Chondrocyte (in vitro differentiated cells): Measurements from ENCODE around the gene WWOX. TPM values are rescaled to one million over a fixed set of nuclear protein-coding genes. Genes with fewer than 3 reads are reported as not detected.

ENCODE experiments used
- DNase-seq: peaks from one replicate; pipeline ENCODE4 v3.0.0; 2021; ENCODE audit warnings: mixed read lengths, low spot score
- H3K27ac Mint-ChIP-seq: one replicate; pipeline ENCODE4 v1.8.0; 2021; ENCODE audit warnings: mild to moderate bottlenecking, moderate library complexity, mixed read lengths; ENCODE audit not compliant: unreplicated experiment
- H3K27me3 Mint-ChIP-seq: 2 replicates; pipeline ENCODE4 v1.8.0; 2021; ENCODE audit warnings: low read depth, mixed read lengths
- H3K36me3 Mint-ChIP-seq: 2 replicates; pipeline ENCODE4 v1.8.0; 2021; ENCODE audit warnings: low read depth, mixed read lengths
- H3K4me1 Mint-ChIP-seq: 2 replicates; pipeline ENCODE4 v1.8.0; 2021; ENCODE audit warnings: low read depth, mild to moderate bottlenecking, mixed read lengths
- H3K4me3 Mint-ChIP-seq: one replicate; pipeline ENCODE4 v1.8.0; 2021; ENCODE audit warnings: mild to moderate bottlenecking, moderate library complexity, mixed read lengths; ENCODE audit not compliant: unreplicated experiment
- H3K9me3 Mint-ChIP-seq: 2 replicates; pipeline ENCODE4 v1.8.0; 2021; ENCODE audit warnings: low read depth, mixed read lengths
- total RNA-seq: library from RNA; stranded (reverse); gene quantifications from 3 replicates; pipeline ENCODE4 v1.2.1, GENCODE V29; 2021
- TF ChIP-seq, protein P1 (sequence below): fragments of 200-600 bp; sonication (generic); IDR thresholded peaks from 2 replicates; pipeline ENCODE4 v1.5.0; 2021; ENCODE audit warnings: antibody characterized with exemption, mild to moderate bottlenecking, moderate library complexity

WWOX gene
- total RNA-seq, 1 donor from 2014 or later = 12.1 TPM

DNA sequence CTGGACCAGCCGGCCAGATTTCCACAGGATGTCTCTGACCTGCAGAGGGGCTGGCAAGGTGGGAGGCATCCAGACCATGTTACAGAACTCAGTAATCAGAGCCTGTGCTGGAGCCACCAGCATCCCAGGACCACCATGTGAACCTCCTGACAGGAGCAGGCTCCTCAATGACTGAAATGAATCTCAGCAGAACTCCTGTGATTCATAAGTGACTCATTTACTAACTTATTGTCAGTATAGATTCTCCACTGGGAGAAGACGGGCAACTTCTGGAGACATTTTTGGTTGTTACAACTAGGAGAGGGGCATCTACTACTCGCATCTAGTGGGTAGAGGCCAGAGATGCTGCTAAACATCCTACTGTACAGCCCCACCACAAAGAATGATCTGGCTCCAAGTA is 3.1 kb upstream of the WWOX start:
- DNase-seq = no peak
- Mint-ChIP-seq H3K4me3 (no peak overlapping the region), H3K36me3 (no peaks in the 10 kb centered on the region), H3K4me1 (peaks cover 13% of the 10 kb centered on the region), H3K9me3 (no peaks in the 10 kb centered on the region), H3K27ac (no peak overlapping the region), H3K27me3 (peaks cover 24% of the 10 kb centered on the region)
- TF ChIP-seq, protein P1, sequence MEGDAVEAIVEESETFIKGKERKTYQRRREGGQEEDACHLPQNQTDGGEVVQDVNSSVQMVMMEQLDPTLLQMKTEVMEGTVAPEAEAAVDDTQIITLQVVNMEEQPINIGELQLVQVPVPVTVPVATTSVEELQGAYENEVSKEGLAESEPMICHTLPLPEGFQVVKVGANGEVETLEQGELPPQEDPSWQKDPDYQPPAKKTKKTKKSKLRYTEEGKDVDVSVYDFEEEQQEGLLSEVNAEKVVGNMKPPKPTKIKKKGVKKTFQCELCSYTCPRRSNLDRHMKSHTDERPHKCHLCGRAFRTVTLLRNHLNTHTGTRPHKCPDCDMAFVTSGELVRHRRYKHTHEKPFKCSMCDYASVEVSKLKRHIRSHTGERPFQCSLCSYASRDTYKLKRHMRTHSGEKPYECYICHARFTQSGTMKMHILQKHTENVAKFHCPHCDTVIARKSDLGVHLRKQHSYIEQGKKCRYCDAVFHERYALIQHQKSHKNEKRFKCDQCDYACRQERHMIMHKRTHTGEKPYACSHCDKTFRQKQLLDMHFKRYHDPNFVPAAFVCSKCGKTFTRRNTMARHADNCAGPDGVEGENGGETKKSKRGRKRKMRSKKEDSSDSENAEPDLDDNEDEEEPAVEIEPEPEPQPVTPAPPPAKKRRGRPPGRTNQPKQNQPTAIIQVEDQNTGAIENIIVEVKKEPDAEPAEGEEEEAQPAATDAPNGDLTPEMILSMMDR = no peak

DNA sequence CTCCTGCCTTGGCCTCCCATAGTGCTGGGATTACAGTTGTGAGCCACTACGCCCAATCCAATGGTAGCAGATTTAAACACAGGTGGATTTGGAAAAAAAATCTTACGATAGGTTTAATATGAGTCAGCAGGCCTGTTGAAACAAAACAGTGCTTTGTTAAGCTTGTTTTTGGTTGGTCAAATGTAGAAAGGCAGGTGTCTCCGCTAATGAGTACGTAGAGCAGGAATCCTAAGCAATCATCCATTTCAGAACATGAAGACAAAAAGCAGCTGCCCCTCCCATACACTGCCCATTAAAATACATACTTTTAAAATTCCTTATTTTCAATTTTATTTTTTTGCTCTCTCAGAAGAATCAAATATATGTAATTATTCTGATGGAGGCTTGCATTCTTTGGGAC is 1.9 kb upstream of the WWOX start:
- TF ChIP-seq, protein P1 = no peak
- Mint-ChIP-seq H3K27ac (no peak overlapping the region), H3K4me3 (no peak overlapping the region), H3K4me1 (peaks cover 13% of the 10 kb centered on the region), H3K36me3 (no peaks in the 10 kb centered on the region), H3K27me3 (peaks cover 18% of the 10 kb centered on the region), H3K9me3 (no peaks in the 10 kb centered on the region)
- no peak for DNase-seq

DNA sequence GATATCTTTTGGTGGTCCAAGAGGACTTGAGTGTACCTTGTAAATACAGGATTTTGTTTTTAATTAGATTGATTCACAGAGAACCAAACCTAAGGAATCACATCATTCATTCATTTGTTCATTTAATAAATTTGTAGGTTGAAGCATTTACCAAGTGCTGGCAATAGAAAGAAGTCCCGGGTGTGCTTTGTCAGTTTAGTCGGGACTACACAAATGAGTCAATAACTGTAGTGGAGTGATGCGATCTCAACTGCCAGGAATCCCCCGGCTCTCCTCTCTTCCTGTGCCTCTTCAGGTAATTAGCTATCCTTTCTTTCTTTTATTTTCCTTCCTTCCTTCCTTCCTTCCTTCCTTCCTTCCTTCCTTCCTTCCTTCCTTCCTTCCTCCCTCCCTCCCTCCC is 1.4 kb upstream of the WWOX start:
- H3K27ac Mint-ChIP-seq = no peak overlapping the region

DNA sequence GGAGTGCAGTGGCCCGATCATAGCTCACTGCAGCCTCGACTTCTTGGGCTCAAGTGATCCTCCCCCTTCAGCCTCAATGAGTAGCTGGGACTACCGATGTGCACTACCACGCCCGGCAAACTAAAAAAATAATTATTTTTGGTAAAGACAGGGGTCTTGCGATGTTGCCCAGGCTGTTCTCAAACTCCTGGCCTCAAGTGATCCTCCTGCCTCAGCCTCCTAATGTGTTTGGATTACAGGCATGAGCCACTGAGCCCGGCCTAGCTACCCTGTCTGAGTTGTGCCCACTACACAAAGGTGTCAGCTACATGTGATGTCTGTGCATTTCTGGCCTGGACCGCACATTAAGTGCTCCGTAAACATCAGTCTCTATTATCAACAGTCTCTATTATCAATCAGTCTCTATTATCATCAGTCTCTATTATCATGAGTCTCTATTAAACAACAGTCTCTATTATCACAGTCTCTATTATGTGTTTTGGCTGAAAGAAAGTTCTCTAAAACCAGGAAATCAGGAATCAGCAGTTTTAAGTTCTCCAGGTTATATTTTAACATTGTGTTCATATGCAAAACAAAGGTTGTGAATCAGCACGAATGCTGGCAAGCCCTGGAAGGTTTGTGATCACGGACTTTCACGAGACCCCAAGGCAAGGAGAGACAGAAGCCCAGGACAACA is 721 bp upstream of the WWOX start:
- TF ChIP-seq, protein P1 = no peak
- Mint-ChIP-seq H3K36me3 (no peaks in the 10 kb centered on the region), H3K27me3 (peaks cover 10% of the 10 kb centered on the region), H3K4me1 (peaks cover 13% of the 10 kb centered on the region), H3K9me3 (no peaks in the 10 kb centered on the region), H3K27ac (peak overlapping the region; percentile 91), H3K4me3 (peak overlapping the region; percentile 88)
- no peak for DNase-seq

More for the DNA sequence above, 1.4 kb upstream of the WWOX start:
- no peaks in the 10 kb centered on the region for H3K36me3 Mint-ChIP-seq
- H3K27me3 Mint-ChIP-seq = peaks cover 15% of the 10 kb centered on the region
- H3K4me3 Mint-ChIP-seq = no peak overlapping the region
- peaks cover 13% of the 10 kb centered on the region for H3K4me1 Mint-ChIP-seq
- DNase-seq = no peak
- H3K9me3 Mint-ChIP-seq = no peaks in the 10 kb centered on the region
- TF ChIP-seq, protein P1 = no peak

DNA sequence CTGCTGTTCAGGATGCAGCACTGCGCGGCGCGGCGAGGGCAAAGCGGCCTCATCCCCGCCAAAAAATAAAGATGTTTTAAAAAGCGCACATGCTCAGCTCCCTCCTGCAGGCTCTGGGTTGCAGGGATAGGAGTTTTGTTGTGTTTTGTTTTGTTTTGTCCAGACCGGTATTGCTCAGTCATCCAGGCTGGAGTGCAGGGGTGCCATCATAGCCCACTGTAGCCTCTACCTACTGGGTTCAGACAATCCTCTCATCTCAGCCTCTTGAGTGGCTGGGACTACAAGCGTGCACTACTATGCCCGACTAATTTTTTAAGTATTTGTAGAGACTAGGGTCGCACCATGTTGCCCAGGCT is 636 bp downstream of the WWOX start:
- TF ChIP-seq, protein P1 = peak; percentile 11
- Mint-ChIP-seq H3K27ac (no peak overlapping the region), H3K27me3 (no peaks in the 10 kb centered on the region), H3K9me3 (no peaks in the 10 kb centered on the region), H3K4me1 (peaks cover 13% of the 10 kb centered on the region), H3K4me3 (peak overlapping the region; percentile 88), H3K36me3 (no peaks in the 10 kb centered on the region)
- DNase-seq = no peak
